Aorta (tissue), 5 donors: ENCODE data around the gene NDUFS3. TPM values are rescaled to one million over a fixed set of nuclear protein-coding genes. Genes with fewer than 3 reads are reported as not detected.
"Not testable (repeated sequence)": the region's sequence is repeated elsewhere in the genome, so short reads cannot be mapped to it uniquely, and the experiment has no call there.

Experiments used
- ATAC-seq: fragments of 200-7000 bp; cut with Tn5 transposase; one replicate; pipeline ENCODE4 v1.9.1; 2022; ENCODE audit warnings: moderate library complexity; ENCODE audit not compliant: low FRiP score
- DNase-seq, 2 donors: peaks; one replicate each; pipeline ENCODE4 v3.0.0-alpha.2; 2020
- H3K27ac ChIP-seq, 2 donors: one replicate each; pipeline ENCODE4 v1.5.1; 2013; ENCODE audit warnings: low read length in 2 of 2, mild to moderate bottlenecking in 2 of 2, moderate library complexity in 2 of 2, control low read depth in 1 of 2, inconsistent platforms in 1 of 2, low read depth in 1 of 2
- H3K27me3 ChIP-seq, 2 donors: one replicate each; pipeline ENCODE4 v1.6.1; 2013; ENCODE audit warnings: control low read depth in 1 of 2, low read length in 1 of 2, mild to moderate bottlenecking in 1 of 2, moderate library complexity in 1 of 2; ENCODE audit not compliant: insufficient read depth in 2 of 2, control insufficient read depth in 1 of 2
- H3K36me3 ChIP-seq, 2 donors: one replicate each; pipeline ENCODE4 v1.6.1; 2013; ENCODE audit warnings: control low read depth in 1 of 2, low read length in 1 of 2, mild to moderate bottlenecking in 1 of 2; ENCODE audit not compliant: insufficient read depth in 2 of 2, control insufficient read depth in 1 of 2
- H3K4me1 ChIP-seq, 2 donors: one replicate each; pipeline ENCODE4 v1.6.1; 2013; ENCODE audit warnings: low read length in 2 of 2, control low read depth in 1 of 2, mild to moderate bottlenecking in 1 of 2, moderate library complexity in 1 of 2; ENCODE audit not compliant: insufficient read depth in 2 of 2, control insufficient read depth in 1 of 2
- H3K4me3 ChIP-seq, 2 donors: one replicate each; pipeline ENCODE4 v1.5.1; 2013; ENCODE audit warnings: low read length in 2 of 2, control low read depth in 1 of 2, mild to moderate bottlenecking in 1 of 2
- H3K9me3 ChIP-seq: one replicate; pipeline ENCODE4 v1.6.1; 2013; ENCODE audit warnings: mild to moderate bottlenecking, low read length; ENCODE audit not compliant: control insufficient read depth
- WGBS, 2 donors: extraction: QIAGEN DNeasy Blood & Tissue Kit; methylation state at CpG; one replicate each; pipeline ENCODE4 v1.1.7; 2013; 5-methylcytosine and 5-hydroxymethylcytosine counted together
- intact Hi-C, 2 donors: fragments of 100-400 bp; cut with DNase I; formaldehyde crosslinking; loops; one replicate each; pipeline versions ENCODE4 v1.14.2 to v1.15.0; 2022
- polyA plus RNA-seq, 2 donors: library from polyadenylated mRNA; stranded (reverse); fragments of 200-250 nt; gene quantifications; one replicate each; pipeline ENCODE4 v1.2.3, GENCODE V29; 2013
- total RNA-seq, 2 donors: library from RNA; stranded (reverse); fragmentation: NEBNext Ultra II Directional; extraction: Animal tissue kit (Norgen Biotek cat#: 25700); gene quantifications; one replicate each; pipeline ENCODE4 v1.2.1, GENCODE V29; 2021
- donor health status: healthy with polysubstance abuse.
- donor health status: Bipolar disorder and iron deficiency.
- donor health status: DM: no; HTN: no; CAD: no.
- donor health status: DM: no; HTN: no; CAD: no.
- donor health status: DM: yes; HTN: yes; CAD: no.

The NDUFS3 gene
- total and polyA plus RNA-seq, 4 donors: 52.2 to 106 (median 68.3) TPM

DNA sequence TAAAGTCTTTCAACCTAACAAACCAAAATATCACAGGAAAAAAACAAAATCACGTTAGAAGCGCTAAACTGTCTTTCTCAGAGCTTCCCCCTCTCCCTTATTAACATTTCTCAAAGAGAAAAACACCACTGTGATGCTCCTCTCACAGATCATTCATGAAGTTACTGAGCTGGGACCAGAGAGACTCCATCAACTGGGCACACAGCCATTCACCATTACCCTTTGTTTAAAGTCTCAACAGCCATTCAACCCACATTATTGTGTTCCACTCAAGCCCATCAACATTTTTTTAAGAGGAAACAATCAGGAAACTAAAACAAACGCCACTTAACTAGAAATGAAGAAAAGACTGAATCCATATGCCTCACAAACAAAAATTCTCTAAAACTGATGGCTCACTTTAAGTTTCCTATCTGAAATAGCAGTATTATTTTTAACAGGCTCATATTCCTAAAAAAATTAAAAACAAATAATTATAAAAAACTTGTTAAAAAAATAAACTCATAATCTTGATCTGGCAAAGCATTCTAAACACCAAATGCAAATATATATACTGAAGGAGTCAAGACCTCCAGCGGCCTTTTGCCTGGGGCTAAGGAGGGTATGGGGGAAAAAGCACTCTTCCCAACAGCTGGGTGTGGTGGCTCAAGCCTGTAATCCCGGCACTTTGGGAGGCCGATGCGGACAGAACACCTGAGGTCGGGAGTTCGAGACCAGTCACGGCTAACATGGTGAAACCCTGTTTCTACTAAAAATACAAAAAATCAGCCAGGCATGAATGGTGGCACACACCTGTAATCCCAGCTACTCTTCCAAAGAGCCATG lies 39.9 kb upstream of the NDUFS3 start:
- H3K36me3 ChIP-seq: no peaks in the 10 kb centered on the region
- DNase-seq (peak in 1 of 2 donors; percentile 49), ATAC-seq (no peak)
- 82 to 88% methylated on average over 10 of the region's 10 CpGs for WGBS, 2 donors
- peaks cover 1 to 6% of the 10 kb centered on the region in 2 donors for H3K4me1 ChIP-seq
- H3K27ac ChIP-seq: no peak overlapping the region
- intact Hi-C loops: no loop called here
- H3K4me3 ChIP-seq: no peak overlapping the region
- no peaks in the 10 kb centered on the region for H3K27me3 ChIP-seq
- no peaks in the 10 kb centered on the region for H3K9me3 ChIP-seq

DNA sequence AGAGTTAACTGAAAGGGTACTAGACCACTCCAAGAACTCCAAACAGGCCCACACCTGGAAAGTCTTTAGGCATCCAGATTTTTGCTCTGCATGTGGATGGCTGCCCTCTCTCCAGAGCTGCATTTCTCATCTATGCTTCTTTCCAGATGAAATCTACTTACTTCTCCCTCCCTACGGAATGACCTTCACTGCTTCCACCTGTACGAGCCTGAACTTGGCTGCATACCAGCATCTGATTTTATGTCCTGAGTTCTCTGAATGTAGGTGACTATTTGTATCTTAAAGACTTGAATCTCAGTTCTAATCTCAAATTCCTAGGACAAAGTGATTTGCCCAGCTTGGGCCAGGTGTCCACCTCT lies 39.2 kb upstream of the NDUFS3 start:
- 61 to 69% methylated on average over 2 of the region's 2 CpGs for WGBS, 2 donors
- Histone ChIP-seq H3K9me3 (no peaks in the 10 kb centered on the region), H3K4me1 (peaks cover 1 to 9% of the 10 kb centered on the region in 2 donors), H3K27ac (no peak overlapping the region), H3K4me3 (no peak overlapping the region), H3K27me3 (no peaks in the 10 kb centered on the region), H3K36me3 (no peaks in the 10 kb centered on the region)
- ATAC-seq: no peak
- intact Hi-C loops: loop anchor here in 1 of 2 donors (5.0 kb wide), 1 partner anchor 32 kb away; no protein-coding TSS in a partner anchor
- DNase-seq: no peak

- 96 to 97% methylated on average over 2 of the region's 2 CpGs for WGBS, 2 donors
- Histone ChIP-seq H3K27ac (no peak overlapping the region), H3K4me3 (no peak overlapping the region), H3K4me1 (peaks cover 1 to 7% of the 10 kb centered on the region in 2 donors), H3K9me3 (no peaks in the 10 kb centered on the region), H3K36me3 (no peaks in the 10 kb centered on the region), H3K27me3 (no peaks in the 10 kb centered on the region)
- DNase-seq (no peak), ATAC-seq (no peak)
- intact Hi-C loops: loop anchor here in 1 of 2 donors (5.0 kb wide), 1 partner anchor 34 kb away; no protein-coding TSS in a partner anchor
These were observed 37.8 kb upstream of the NDUFS3 start for GRCh38 chr11:47541070-47541469.

- Histone ChIP-seq H3K4me1 (peaks cover 0 to 3% of the 10 kb centered on the region in 2 donors), H3K4me3 (no peak overlapping the region), H3K27ac (no peak overlapping the region), H3K9me3 (no peaks in the 10 kb centered on the region), H3K36me3 (no peaks in the 10 kb centered on the region), H3K27me3 (no peaks in the 10 kb centered on the region)
- intact Hi-C loops: loop anchor here in 1 of 2 donors (5.0 kb wide), 1 partner anchor 33 kb away; no protein-coding TSS in a partner anchor
- no peak for ATAC-seq
- WGBS, 2 donors: 96% methylated on average over 6 of the region's 6 CpGs
- DNase-seq: no peak
These were observed 33.6 kb upstream of the NDUFS3 start for GRCh38 chr11:47545298-47545697.

DNA sequence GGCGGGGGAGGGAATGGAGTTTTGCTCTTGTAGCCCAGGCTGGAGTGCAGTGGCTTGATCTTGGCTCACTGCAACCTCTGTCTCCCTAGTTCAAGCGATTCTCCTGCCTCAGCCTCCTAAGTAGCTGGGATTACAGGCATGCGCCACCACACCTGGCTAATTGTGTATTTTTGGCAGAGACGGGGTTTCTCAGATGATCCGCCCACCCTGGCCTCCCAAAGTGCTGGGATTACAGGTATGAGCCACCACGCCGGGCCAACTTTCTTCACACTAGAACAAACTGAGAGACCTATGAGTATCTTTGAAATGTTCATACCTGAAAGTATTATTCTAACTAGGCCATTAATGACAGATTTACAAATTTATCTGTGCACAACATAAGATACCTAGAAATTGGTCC lies 32.6 kb upstream of the NDUFS3 start:
- H3K4me3 ChIP-seq, ATAC-seq, H3K27ac ChIP-seq, H3K36me3 ChIP-seq, H3K27me3 ChIP-seq, DNase-seq, H3K9me3 ChIP-seq, H3K4me1 ChIP-seq: not testable (repeated sequence)
- intact Hi-C loops: loop anchor here in 1 of 2 donors (5.0 kb wide), 1 partner anchor 34 kb away; no protein-coding TSS in a partner anchor
- 95 to 96% methylated on average over 7 of the region's 7 CpGs for WGBS, 2 donors

DNA sequence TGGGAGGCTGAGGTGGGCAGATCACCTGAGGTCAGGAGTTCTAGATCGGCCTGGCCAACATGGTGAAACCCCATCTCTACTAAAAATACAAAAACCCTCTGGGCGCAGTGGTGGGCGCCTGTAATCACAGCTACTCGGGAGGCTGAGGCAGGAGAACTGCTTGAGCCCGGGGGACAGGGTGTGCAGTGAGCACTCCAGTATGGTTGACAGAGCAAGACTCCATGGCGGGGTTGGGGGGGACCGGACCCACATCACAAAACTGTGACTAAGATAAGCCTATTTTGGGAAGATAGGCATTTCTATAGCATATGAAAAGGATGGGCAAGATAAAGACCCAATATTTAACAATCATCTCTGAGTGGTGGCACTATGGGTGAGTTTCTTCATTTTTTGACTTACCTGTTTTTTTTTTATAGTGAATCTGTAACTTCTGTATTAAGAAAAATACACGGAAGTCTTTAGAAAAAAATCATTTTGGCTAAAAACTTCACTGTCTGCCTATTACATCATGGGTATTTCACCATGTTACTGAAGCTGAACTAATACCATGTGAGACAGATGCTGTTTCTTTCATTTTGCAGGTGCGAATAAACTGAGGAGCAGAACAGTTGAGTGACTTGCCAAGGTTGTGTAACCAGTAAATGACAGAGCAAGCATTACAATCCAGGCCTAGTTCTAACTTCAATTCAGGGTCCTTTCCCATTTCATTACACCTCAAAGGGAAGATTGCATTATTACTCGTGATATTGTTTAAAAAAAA lies 28.4 kb upstream of the NDUFS3 start:
- Histone ChIP-seq H3K27me3 (no peaks in the 10 kb centered on the region), H3K27ac (no peak overlapping the region), H3K9me3 (no peaks in the 10 kb centered on the region), H3K36me3 (no peaks in the 10 kb centered on the region), H3K4me1 (peaks cover 0 to 4% of the 10 kb centered on the region in 2 donors), H3K4me3 (no peak overlapping the region)
- WGBS, 2 donors: 77 to 79% methylated on average over 10 of the region's 10 CpGs
- no peak for DNase-seq
- no peak for ATAC-seq
- intact Hi-C loops: no loop called here

- no peaks in the 10 kb centered on the region for H3K27me3 ChIP-seq
- ATAC-seq: no peak
- no peak for DNase-seq
- H3K4me3 ChIP-seq: peak overlapping the region in 1 of 2 donors; percentile 15
- H3K4me1 ChIP-seq: peaks cover 0 to 4% of the 10 kb centered on the region in 2 donors
- H3K9me3 ChIP-seq: no peaks in the 10 kb centered on the region
- intact Hi-C loops: no loop called here
- H3K27ac ChIP-seq: no peak overlapping the region
- no peaks in the 10 kb centered on the region for H3K36me3 ChIP-seq
These were observed 27.8 kb upstream of the NDUFS3 start for GRCh38 chr11:47551086-47551485.

DNA sequence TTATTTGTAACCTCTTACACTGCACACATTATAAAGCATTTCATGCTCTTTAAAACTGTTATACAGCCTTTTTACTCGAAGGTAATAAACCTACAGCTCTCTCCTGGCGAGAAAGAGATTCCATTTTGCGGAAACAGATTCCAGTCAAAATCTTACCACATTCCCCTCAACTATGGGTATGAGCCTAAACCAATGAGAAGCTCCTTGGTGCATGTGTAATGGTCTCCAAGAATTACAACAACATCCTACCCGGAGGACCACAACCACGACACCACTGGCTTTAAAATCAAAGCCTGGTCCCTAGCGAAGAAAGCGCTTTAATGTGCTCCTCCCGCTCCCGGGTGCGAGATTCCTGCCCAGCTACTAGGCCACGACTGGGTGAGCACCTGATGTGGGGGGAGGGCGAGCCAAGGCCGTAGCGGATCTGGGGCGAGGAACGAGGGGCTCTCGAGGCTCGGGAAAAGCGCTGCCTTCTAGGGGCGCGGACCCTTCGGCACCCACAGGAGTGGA lies 26.8 kb upstream of the NDUFS3 start:
- Histone ChIP-seq H3K27ac (peak overlapping the region in 1 of 2 donors; percentile 83), H3K4me3 (peak overlapping the region; percentile 62 to 89), H3K36me3 (no peaks in the 10 kb centered on the region), H3K27me3 (no peaks in the 10 kb centered on the region), H3K4me1 (peaks cover 0 to 4% of the 10 kb centered on the region in 2 donors), H3K9me3 (no peaks in the 10 kb centered on the region)
- WGBS, 2 donors: 1% methylated on average over 22 of the region's 22 CpGs
- intact Hi-C loops: no loop called here
- DNase-seq (peak in 1 of 2 donors; percentile 83), ATAC-seq (peak; percentile 34)
